Small intestine (tissue), 4 donors: ENCODE measurements around the gene NCR1. TPM values are rescaled to one million over a fixed set of nuclear protein-coding genes. Genes with fewer than 3 reads are reported as not detected.

ENCODE experiments used
- polyA plus RNA-seq, 4 donors: library from polyadenylated mRNA; stranded (reverse) in 3 of 4; unstranded in 1 of 4; fragments of 200-250 nt in 3 of 4; fragments of 120-200 nt in 1 of 4; gene quantifications; one replicate each; pipeline versions ENCODE4 v1.2.1 to v1.2.3, GENCODE V29; 2013
- donor health status: healthy with polysubstance abuse.
- donor health status: Bipolar disorder and iron deficiency.
- donor health status: healthy.

NCR1 gene
- polyA plus RNA-seq, 4 donors = 0.16 to 0.77 TPM; not detected in 2

Other genes starting within 250 kb of the NCR1 start
- 1 to 10 TPM; 1.1 to 4.6 (median 2.9) TPM for gene LILRB4, start 243.2 kb upstream of the NCR1 start, polyA plus RNA-seq
- gene KIR3DL3, start 181.7 kb upstream of the NCR1 start, polyA plus RNA-seq = not detected
- under 1 TPM in 1 of 4 donors, not detected in 3; 0.06 TPM for gene KIR2DL3, start 167.6 kb upstream of the NCR1 start, polyA plus RNA-seq
- under 1 TPM in 2 of 4 donors, not detected in 2; 0.04 to 0.07 TPM for gene KIR2DL1, start 136.4 kb upstream of the NCR1 start, polyA plus RNA-seq
- under 1 TPM in 2 of 4 donors, not detected in 2; 0.09 to 0.10 TPM for gene KIR2DL4, start 102.5 kb upstream of the NCR1 start, polyA plus RNA-seq
- under 1 TPM in 1 of 4 donors, not detected in 3; 0.04 TPM for gene KIR3DL1, start 89.7 kb upstream of the NCR1 start, polyA plus RNA-seq
- gene KIR2DS4, start 73.5 kb upstream of the NCR1 start, polyA plus RNA-seq = under 1 TPM in 2 of 4 donors, not detected in 2; 0.04 TPM
- gene KIR3DL2, start 55.7 kb upstream of the NCR1 start, polyA plus RNA-seq = under 1 TPM in 1 of 4 donors, not detected in 3; 0.07 TPM
- under 1 TPM in 2 of 4 donors, not detected in 2; 0.06 to 0.22 TPM for gene FCAR, start 31.9 kb upstream of the NCR1 start, polyA plus RNA-seq
- under 1 TPM in 3 of 4 donors, not detected in 1; 0.01 to 0.27 (median 0.04) TPM for gene NLRP7, start 41.4 kb downstream of the NCR1 start, polyA plus RNA-seq
- gene NLRP2, start 60.2 kb downstream of the NCR1 start, polyA plus RNA-seq = 10 to 100 TPM in 2 of 4 donors, 1 to 10 TPM in 2; 2.2 to 10.9 (median 7.6) TPM
- under 1 TPM in 2 of 4 donors, not detected in 2; 0.15 to 0.22 TPM for gene GP6, start 132.1 kb downstream of the NCR1 start, polyA plus RNA-seq
- 10 to 100 TPM; 21.3 to 28.4 (median 22.2) TPM for gene RDH13, start 157.0 kb downstream of the NCR1 start, polyA plus RNA-seq
- gene EPS8L1, start 169.7 kb downstream of the NCR1 start, polyA plus RNA-seq = 10 to 100 TPM; 11.7 to 23.8 (median 19.1) TPM
- gene PPP1R12C, start 211.5 kb downstream of the NCR1 start, polyA plus RNA-seq = 100 to 1,000 TPM in 2 of 4 donors, 10 to 100 TPM in 2; 68.3 to 192 (median 132) TPM
- gene TNNT1, start 243.1 kb downstream of the NCR1 start, polyA plus RNA-seq = 10 to 100 TPM in 1 of 4 donors, 1 to 10 TPM in 2, under 1 TPM in 1; 0.18 to 20.1 (median 5.3) TPM